RKO (cell line): ENCODE results near the gene MRPL40.
"Not testable (repeated sequence)": the region's sequence is repeated elsewhere in the genome, so short reads cannot be mapped to it uniquely, and the experiment has no call there.

Experiments
- DNase-seq: peaks from one replicate; pipeline ENCODE4 v3.0.0-alpha.2; 2016; ENCODE audit warnings: low spot score

Gene MRPL40

DNA sequence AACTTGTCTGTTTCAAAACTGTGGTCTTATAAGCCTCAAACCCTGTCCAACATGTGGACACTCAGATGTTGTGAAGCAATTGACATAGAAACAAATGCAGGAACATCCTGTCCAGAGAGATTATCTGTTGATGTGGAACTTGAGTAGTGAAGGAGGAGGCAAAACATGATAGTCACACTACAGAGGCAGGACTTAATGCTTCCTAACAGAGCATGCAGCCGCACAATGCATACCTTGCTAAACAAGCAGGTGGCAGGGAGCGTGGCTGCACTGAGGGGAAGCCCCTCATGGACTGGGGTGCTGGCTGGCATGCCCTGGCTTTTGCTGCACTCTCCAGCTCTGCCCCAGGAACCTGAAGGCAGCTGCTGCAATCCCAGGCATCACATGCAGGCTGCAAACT, 9.8 kb downstream of the MRPL40 start:
- no peak for DNase-seq

DNA sequence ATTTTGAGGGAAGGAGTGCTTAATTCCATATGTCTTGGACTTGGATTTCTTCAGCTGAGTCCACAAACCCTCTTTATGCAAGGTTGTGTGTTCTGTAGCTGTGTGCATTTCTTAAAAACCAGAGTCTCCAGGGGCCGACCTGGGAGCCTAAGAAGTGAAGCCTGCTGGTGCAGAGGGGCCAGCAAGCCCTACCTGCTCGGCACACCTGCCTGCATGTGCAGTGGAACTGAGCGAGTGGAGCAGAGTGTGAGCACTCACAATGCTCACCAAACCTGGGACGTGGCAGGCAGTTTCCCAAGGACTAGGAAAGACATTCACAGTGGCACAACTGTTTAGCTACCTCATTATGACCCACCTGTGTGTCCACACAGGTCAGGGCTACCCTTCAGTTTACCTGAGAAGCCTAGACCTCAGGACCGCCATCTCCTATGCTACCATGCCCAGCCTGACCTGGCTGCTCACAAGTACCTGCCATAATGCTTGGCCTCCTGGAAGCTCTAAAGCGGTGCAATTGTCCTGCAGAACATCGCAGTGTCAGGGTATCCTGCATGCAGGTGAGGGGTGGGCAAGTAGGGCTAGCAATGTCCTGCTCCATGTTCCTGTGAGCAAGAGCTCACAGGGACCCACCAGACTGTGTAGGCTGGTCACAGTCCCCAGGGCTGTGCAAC, 11.3 kb downstream of the MRPL40 start:
- DNase-seq, result no peak

DNA sequence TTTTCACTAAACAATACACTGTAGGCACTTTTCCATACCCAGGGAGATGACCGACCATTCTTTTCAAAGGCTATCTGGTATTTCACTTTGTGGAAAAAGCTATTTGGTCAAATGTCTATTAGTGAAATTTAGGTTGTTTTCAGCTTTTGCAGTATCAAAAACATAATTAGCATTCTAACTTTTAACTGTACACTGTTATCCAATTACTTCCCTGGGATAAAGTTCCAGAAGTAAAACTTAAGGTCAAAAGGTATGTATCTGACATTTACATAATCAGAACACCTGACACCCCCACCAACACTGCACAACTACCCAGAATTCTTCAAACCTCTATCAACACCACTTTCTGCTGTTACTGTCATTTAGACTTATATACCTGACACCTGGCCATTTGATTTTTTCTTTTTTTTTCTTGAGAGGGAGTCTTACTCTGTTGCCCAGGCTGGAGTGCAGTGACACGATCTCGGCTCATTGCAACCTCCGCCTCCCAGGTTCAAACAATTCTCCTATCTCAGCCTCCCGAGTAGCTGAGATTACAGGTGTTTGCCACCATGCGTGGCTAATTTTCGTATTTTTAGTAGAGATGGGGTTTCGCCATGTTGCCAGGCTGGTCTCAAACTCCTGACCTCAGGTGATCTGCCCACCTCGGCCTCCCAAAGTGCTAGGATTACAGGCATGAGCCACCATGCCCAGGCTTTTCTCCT, 13.1 kb downstream of the MRPL40 start:
- not testable (repeated sequence) for DNase-seq

DNA sequence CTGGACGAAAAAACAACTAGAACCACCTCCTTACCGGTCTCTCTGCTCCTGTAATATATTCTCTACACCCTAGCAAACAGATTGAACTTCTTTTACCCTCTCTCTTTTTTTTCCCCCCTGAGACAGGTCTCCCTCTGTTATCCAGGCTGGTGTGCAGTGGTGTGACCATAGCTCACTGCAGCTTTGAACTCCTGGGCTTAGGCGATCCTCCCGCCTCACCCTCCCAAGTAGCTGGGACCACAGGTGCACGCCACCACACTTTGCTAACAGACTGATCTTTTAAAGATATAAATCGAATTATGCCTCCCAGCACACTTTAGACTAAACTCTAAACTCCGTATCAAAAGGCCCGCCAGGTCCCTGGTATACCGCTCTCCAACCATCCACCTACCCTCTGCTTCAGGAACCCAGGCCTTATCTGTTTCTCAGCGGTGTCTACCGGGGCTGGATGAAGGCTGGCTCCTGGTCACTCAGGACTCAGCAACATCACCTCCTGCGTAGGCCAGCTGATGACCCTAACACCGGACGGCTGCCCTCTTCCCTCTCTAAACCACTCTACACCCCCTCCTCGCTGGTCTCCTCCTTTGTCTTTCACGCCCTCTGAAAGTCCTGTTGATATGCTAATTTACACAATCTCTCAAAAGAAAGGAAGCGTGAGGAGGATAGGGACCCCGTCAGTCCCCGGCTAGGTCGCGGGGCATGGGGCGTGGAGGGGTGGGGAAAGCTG, 14.4 kb downstream of the MRPL40 start:
- DNase-seq, result peak; percentile 30

DNA sequence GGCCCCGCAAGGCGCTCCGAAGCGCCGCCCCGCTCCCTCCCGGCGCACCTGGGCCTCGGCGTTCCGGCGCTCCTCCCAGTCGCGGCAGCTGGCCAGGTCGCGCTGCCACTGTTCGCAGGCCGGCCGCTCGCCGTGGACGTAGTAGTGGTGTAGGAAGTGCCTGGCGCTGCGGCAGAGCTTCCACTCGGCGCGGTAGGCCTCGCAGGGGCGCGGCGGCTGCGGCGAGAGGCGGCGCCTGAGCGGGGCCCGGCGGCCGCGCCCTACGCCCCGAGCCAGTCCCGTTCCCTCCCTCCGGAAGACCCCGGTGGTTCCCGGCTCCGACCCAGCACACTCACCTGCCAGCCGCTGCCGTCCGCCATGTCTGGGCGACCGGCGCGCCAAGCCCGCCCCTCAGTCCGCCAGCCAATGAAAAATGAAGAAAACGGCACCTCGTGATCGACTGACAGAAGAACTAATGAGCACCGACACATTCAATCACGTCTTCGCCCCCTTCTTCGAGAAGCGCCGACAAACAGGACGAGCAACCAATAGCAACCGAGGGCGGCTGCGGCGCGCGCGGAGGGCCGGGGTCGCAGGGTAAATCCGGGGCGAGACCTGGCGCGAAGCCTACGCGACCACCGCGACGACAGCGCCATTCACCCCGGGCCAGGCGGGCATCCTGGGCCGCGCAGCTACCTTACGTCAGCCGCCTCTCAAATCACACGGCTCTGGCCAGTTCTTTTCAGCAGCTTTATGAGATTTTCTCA, 15.2 kb downstream of the MRPL40 start, which contains the start of gene C22orf39:
TSS of gene C22orf39 (minus strand) at position 382 of the 746 bp plus-strand sequence. CDS start at position 359, 23 bp downstream.
- peak; percentile 93 for DNase-seq

DNA sequence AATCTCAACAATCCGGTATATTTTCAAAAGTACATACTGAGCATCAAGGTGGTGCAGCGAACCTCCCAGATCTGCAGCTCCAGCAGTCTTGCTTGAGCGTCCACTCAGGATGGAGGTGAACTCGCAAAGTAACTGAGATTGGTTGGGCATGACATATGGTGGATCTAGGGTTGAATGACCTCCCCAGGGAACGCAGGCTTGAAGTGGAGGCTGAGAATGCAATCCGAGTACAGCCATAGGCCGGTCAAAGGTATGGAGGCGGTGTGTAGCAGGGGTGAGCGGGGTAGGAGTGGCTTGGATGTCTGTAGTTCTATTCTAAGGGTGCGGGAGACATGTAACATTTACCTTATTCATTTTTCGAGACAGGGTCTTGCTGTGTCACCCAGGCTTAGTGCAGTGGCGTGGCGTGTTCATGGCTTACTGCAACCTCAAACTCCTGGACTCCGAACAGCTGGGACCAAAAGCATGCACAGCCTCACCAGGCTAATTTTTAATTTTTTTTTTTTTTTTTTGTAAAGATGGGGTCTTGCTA, 15.8 kb downstream of the MRPL40 start:
- peak; percentile 45 for DNase-seq

DNA sequence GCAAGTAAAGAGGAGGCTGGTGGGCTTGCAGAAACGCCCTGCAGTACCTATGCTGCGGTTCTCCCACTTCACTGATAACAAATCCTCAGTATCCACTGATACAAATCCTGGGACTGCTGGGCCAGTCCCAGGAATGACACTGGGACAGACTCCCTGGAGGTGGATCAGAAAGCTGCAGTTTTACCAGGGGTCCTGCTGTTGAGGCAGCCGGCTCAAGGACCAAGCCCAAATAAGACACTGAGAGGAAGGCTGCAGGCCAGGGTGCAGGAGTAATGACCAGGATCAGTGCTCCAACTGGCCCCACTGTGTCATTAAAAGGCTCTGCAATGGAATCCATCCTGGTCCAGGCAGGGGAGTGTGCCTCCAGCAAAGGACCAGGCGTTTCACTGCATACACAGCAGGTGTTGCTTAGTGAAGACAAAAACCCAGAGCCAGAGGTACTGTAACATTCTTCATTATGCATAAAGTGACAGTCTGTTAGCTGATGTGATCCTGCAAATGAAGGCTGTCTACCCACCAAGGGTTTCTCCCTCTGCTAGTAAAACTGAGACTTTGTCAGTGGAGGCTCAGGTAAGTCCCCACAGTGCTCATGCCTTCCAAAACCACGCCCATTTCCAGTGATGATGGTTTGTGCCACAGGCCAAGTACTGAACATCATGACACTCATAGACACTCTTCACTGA, 16.5 kb downstream of the MRPL40 start:
- no peak for DNase-seq

DNA sequence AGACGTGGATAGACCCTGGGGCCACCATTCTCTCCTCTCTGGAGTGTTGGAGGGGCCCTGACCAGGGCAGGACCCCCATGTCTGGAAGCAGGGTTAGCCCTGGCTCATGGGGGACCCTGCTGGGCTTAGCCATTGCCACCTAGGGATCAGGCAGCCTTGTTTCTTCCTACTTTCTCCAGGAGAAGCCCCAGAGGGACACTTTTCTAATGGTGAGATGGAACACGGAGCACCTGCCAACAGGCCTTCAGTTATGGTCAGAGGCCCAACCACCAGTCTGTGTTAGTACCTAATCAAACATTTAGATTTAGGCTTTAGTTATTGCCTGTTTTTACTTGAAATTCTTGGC, 17.1 kb downstream of the MRPL40 start:
- no peak for DNase-seq

DNA sequence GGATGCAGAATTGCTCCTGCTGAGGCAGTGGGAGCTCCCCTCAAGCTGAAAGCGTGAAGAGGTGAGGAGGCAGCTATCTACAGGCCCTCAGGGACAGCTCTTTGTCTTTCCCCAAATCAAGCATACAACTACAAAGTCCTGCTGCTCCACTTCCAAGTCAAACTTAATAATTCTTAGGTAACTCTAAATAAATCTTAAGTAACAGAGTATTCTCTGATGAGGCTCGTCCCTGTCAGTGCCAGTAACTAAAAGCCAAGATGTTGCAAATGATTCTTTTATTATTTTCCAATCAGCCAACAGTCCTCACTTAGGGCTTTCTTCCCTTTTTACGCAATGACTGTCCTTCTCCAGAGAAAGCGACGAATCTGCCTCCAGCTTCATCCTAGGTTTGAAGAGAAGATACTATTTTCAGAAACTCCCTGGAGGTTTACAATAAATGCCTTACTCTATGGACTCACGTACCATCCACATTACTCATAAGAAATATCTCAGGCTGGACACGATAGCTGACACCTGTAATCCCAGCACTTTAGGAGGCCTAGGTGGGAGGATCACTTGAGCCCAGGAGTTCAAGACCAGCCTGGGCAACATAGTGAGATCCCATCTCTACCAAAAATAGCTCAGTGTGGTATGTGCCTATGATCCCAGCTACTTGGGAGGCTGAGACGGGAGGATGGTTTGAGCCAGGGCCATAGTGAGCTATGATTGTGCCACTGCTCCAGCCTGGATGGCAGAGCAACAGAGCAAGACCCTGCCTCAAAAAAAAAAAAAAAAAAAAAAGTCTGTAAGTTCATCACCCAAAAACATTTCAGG, 18.2 kb downstream of the MRPL40 start:
- DNase-seq, result no peak

DNA sequence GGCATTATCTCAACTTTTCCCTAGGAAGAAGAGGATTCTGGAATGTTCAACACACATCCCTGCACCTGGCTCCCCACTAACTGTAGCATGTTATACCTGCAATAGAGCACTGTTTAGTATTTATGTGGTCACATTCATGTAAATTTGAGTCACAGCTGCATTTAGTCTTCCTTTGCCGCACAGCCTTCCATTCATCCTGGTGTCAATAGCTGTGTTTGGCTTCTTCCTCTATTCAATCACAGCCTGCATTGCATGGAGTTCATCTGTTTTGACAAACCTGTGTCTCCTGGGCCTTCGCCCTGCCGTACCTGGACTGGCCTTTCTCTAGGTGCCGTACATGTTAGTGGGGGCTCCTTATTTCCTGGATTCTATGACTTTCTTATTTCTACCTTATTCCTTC, 19.2 kb downstream of the MRPL40 start:
- DNase-seq, result no peak

DNA sequence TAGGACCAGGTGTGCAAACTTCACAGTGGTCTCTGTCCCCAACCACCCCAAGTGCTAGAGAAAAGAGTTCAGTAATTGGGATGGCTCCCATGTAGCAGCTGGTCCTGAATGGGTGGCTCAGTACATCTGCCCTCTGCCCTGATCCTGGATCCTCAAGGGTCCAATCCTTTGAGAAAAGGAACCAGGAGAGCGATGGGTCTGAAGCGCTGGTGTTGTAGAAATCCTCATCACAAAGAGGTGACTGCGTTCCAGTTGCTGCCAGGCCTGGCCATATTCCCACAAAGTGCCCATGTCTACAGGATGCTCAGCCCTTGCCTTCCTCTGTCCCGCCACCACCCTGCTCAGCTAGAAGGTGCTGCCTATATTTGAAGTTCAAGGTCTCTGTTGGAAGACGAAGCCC, 21.4 kb downstream of the MRPL40 start:
- no peak for DNase-seq

DNA sequence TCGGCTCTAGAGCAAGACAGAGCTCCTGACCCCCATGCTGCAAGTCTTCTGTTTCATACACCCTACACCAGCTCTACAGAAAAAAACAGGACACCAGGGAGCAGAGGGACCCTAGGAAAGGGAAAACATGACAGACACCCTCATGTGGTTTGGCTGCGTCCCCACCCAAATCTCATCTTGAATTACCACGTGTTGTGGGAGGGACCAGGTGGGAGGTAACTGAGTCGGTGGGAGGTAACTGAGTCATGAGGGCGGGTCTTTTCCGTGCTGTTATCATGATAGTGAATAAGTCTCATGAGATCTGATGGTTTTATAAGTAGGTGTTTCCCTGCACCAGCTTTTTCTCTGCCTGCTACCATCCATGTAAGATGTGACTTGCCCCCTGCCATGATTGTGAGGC, 21.8 kb downstream of the MRPL40 start:
- no peak for DNase-seq

DNA sequence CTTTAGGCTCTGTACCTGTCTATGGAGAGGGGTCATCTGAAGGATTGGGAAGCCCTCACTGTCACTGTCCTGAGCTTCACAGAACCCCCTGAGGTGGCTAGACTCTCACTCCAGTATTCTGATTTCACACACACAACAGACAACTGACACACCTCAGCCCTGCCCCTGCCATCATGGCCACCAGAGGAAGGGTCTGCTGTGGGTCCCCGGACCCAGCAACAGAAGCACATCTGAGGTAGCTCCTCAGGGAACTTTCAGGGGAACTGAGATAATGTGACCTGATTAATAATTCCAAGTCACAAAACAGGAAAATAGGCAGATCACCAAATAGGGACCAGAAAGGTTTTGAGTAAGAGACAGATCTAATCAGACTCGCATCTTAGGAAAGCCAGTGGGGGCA, 22.7 kb downstream of the MRPL40 start:
- DNase-seq, result no peak

DNA sequence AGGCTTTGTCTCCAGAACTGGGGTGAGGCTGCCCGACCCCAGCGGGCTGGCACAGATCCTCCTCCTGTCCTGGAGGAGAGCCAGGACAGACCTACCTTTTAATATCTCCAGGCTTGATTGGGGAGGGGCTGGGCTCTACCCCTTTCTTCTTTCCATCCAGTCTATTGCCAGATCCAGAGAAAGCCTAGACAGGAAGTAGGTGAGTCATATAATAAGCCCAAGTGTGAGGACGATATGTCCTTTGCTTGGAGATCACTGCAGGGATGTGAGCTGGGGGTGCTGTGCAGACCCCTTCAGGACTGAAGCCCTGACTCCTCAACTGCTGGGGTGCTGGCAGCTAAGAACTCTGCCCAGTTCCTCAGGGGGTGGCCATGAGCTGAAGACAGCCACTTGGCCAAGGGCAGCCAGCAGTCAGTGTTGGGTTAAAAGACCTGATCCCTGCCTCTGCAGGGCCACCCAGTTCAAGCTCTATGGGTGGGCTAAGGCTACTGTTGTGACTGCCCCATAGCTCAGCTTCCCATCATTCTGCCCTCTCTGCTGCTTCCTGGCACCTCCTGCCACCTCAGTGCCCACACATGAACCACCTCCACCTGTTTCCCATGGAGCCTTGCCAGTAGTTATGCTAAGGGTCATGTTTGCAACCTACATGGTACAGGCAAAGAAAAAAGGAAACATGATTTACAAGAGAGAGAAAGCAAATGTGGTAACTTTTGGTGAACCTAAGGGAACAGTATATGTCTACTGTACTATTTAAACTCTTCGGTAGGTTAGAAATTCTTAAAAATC, 23.4 kb downstream of the MRPL40 start:
- no peak for DNase-seq

DNA sequence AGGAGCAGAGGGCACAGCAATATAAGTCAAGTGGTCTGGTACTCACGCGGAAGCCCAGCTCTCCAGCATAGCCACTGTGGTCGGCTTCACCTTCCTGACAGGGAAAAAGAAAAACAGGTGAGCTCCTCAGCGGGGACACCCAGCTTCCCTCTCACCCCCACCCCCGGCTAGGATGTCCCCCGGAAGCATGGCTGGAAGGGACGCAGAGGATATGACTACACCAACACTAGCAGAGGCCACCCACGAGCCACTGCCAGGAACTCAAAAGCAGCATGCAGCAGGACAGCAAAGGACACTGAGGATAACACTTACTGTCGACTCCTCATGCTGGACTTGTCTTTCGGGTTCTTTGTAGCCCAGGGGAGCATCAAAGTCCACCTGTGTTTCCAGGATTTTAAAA, 24.2 kb downstream of the MRPL40 start:
- DNase-seq, result no peak

DNA sequence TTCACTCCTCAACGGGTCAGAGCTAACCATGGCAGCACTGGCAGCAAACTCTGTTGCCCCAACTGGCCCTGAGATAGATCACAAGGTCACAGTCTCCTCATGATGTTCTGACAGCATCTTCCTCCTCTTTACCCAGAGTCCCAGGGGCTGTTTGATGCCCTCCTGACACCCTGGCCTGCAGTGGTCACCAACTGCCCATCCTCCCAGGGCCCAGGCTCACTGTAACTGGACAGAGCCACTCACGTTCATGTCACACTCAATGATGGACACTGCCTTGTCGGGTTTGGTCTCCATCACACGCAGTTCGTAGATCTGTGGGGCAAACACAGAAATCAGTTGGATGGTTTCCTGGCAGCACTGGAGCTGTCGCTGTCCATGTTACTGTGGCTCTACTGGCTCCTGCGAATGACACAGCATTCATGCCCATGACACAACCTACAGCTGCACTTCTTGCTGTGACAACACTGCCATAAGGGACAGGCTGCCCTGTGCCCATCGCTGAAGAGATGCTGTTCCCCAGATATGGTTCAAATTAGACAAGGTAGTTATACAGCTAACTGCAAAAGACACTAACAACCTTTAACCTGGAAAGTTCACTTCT, 25.6 kb downstream of the MRPL40 start:
- DNase-seq, result no peak

DNA sequence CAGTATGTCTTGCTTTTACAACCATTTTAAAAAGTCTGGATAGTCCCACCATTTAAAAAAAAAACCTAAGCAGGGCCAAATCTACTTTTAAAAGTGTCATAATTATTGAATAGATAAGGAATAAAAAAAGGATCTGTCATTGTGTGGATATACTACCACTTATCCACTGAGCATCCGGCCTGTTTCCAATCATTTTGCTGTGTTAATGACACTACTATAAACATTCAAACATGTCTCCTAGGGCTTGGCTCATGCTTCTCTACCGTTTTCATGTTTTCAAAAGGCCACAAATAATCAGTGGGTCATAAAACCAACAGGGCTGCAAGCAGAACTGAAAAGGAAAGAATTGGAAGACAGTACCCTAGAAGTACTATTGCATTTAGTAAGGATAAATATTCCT, 27.7 kb downstream of the MRPL40 start:
- DNase-seq, result no peak

DNA sequence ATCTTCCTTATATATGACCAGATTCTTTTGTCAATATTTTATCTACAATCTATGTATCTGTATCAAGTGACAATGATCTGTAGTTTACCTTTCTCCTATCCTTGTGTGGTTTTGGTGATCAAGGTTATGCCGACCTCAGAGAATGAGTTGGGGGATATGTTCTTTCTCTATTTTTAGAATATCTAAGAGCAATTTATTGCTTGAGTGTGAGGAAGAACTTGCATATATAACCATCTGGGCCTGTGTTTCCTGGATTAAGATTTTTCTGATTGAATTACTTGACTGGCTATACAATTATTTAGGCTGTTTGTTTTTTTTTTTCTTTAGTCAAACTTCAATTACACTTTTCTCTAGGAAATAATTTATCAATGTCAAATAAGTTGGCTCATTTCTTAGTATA, 29.2 kb downstream of the MRPL40 start:
- no peak for DNase-seq

DNA sequence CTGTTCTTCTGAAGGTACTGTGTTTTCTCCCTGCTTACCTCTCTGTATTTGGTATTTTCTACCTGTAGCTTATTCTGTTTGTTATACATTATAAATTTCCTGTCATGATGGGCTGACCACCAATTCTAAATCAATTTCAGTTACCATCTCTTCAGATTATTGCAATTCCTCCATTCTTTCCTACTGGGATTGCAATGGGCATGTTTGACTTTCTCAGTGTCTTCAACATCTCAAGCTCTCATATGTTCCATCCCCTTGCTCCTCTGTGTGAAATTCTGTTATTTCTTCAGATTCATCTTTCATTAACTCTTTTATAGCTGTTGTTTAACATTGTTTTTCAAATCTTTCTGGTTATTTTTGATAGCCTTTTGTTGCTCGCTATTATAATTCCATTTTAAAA, 30.7 kb downstream of the MRPL40 start:
- DNase-seq, result no peak
